Loucy (cell line): Measurements from ENCODE around the gene ANO9.

ENCODE experiments used
- CTCF ChIP-seq: fragments of 200-600 bp; sonication (generic); conservative IDR thresholded peaks from 2 replicates; pipeline ENCODE4 v1.5.1; 2014; ENCODE audit warnings: mild to moderate bottlenecking, antibody characterized with exemption, low read length
- EZH2phosphoT487 ChIP-seq: fragments of 200-600 bp; IDR thresholded peaks from 2 replicates; pipeline ENCODE4 v1.6.1; 2018; ENCODE audit warnings: antibody characterized with exemption, mild to moderate bottlenecking, moderate library complexity, borderline replicate concordance

- TF ChIP-seq CTCF (no peak), EZH2phosphoT487 (no peak)
These were observed 61.7 kb downstream of the ANO9 start for GRCh38 chr11:380095-380480.
